ENCODE results near the gene NPIPB5. TPM values are rescaled to one million over a fixed set of nuclear protein-coding genes. Genes with fewer than 3 reads are reported as not detected.
A peak's percentile ranks its signal among the peaks of the same experiment; 100 is the strongest.
"Not testable (repeated sequence)": the region's sequence is repeated elsewhere in the genome, so short reads cannot be mapped to it uniquely, and the experiment has no call there.

The NPIPB5 gene
- 6.4 and 9.7 TPM in 2 replicates for total RNA-seq (2014; rRNA removed; shearing (Covaris generic))

DNA sequence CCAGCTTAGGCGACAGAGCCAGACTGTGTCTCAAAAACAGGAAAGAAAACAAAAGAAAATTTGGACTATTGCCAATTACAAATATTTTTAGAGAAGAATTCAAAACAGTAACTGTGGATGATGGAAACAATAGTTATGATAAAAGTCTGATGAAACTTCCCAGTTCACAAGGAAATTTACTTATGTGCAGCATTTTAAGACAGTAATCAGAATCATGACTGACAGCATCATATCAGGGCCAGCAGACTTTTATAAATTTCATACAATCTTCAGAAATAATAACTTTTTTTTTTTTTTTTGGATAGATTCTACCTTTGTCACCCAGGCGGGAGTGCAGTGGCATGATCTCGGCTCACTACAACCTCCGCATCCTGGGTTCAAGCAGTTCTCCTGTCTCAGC, at the start of gene NPIPB5:
TSS of gene NPIPB5 (plus strand) at position 301 of the 400 bp plus-strand sequence. CDS start 2,911 bp downstream, outside the sequence.
- DNase-seq (ENCODE audit: low read depth) = not testable (repeated sequence)

DNA sequence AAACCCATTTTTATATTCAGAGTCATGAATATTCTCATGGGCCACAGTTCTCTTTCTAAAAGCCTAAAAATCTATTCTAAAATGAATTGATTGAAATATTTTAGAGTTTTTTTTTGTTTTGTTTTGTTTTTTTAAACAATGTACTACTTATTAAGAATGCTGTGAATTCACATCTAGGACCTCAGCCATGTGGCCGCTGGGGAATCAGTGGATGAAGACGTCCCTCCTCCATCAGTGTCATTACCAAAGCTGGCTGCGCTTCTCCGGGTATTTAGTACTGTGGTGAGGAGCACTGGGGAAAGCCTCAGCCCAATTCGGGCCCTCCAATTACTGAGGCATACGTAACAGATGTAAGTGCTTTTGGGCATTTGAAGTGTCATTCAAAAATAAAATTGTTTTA, 41.8 kb upstream of the NPIPB5 start:
- DNase-seq (ENCODE audit: low read depth) = not testable (repeated sequence)

DNA sequence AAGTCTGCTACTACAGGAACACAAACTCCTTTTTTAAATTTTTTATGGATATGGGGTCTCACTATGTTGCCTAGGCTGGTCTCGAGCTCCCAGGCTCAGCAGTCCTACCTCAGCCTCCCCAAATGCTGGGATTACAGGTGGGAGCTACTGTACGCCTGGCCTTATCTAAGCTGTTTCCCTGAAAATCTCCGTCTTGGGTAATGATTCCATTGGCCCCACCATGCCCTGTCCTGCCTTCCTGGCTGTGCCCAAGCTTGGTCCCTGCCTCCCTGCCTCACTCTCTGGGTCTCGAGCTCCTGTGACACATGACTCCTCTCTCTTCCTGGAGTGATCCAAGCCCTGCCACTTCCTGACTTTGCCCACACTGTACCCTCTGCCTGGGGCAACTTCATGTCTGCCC, 27.3 kb downstream of the NPIPB5 start:
- not testable (repeated sequence) for DNase-seq (ENCODE audit: low read depth)

DNA sequence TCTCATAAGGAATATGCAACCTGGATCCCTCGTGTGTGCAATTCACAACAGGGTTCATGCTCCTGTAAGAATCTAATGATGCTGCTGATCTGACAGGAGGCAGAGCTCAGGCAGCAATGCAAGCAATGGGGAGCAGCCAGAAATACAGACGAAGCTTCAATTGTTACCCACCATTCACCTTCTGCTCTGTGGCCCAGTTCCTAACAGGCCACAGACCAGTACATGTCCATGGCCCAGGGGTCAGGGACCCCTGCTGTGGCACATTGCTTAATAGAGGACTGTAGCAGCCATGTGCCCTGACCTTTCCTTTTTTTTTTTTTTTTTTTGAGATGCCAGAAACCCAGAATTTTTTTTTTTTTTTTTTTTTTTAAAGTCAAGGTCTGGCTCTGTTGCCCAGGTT, 34.1 kb downstream of the NPIPB5 start:
- not testable (repeated sequence) for DNase-seq (ENCODE audit: low read depth)

DNA sequence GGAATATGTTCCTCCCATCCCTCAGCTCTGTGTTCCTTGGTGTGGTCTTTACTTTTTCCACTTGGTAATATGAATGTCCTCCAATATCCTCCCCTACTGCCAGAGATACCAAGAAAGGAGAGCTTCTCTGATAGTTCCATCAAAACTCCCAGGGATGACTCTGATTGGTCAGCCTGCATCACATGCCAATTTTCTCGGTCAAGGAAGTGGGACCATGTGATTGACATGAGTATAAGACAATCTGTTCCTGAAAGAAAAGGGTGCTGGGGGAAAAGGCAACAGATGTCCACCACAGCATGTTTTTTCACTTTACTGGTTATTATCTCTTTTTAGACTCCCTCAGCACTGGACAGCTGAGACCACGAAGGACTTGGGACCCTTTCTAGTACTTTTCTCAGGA, 35.9 kb downstream of the NPIPB5 start:
- DNase-seq (ENCODE audit: low read depth) = peak; percentile 2

DNA sequence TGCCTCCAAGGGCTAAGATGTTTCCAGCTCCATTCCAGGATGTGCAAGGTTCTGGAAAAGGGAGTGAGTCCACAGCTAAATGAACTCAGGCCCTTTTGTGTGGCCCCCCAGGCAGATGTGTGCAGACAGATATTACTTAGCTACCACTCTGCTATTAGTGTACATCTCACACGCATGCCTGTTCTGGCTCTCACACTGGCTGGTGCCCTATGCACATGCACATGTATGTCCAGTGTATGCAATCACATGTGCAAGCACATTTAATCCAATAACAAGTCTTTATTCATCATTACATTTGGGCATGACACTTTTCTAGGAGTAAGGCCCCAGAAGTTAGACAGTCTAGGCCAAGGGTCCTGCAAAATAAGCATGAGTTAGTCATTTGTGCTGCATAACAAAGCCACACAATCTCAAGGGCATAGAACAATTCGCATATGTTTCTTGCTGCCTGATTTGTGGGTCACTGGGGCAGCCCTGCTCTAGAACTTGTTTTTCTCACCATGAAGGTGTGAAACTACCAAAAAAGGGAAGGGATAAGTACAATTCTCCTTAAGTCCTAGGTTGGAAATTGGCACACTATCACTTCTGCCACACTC, 36.6 kb downstream of the NPIPB5 start:
- DNase-seq (ENCODE audit: low read depth) = not testable (repeated sequence)

DNA sequence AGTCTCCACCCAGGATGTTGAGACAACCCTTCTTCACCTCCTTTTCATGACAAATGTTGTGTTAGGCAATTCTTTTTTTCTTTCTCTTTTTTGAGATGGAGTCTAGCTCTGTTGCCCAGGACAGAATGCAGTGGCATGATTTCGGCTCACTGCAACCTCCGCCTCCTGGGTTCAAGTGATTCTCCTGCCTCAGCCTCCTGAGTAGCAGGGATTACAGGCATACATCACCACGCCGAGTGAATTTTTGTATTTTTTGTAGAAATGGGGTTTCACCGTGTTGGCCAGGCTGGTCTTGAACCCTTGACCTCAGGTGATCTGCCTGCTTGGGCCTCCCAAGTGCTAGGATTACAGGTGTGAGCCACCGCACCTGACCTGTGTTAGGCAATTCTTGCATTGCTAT, 39.2 kb downstream of the NPIPB5 start:
- DNase-seq (ENCODE audit: low read depth) = not testable (repeated sequence)

DNA sequence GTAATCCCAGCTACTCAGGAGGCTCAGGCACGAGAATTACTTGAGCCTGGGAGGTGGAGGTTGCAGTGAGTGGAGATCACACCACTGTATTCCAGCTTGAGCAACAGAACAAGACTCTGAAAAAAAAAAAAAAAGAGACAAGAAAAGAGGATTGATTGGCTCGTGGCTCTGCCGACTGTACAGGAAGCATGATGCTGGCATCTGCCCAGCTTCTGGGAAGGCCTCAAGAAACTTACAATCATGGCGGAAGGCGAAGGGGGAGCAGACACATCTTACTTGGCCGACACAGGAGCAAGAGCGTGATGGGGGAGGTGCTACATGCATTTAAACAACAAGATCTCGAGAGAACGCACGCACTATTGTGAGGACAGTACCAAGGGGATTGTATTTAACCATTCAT, 40.5 kb downstream of the NPIPB5 start:
- not testable (repeated sequence) for DNase-seq (ENCODE audit: low read depth)

DNA sequence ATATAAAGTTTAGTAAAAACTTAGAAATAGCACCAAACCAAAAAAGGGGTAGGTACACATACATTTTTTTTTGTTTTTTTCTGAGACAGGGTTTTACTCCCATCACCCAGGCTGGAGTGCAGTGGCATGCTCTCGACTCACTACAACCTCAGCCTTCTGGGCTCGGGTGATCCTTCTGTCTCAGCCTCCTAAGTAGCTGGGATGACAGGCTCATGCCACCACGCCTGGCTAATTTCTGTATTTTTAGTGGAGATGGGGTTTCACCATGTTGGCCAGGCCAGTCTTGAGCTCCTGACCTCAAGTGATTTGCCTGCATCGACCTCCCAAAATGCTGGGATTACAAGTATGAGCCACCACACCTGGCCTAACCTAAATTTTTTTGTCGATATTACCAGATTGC, 41.0 kb downstream of the NPIPB5 start:
- not testable (repeated sequence) for DNase-seq (ENCODE audit: low read depth)

DNA sequence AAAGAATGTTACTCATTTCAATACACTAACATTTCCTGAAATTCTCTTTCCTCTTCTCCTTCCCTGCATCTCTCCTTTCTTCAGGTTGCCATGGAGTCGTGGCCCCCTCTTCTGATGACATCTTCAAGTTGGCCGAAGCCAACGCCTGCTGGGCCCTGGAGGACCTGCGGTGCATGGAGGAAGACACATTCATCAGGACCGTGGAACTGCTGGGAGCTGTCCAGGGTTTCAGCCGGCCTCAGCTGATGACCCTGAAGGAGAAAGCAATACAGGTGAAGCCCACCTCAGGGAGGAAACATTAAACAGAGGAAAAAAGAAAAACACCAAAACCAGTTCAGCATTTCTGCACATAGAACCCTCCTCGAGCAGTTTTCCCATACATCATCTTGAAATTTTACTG, 46.1 kb downstream of the NPIPB5 start:
- not testable (repeated sequence) for DNase-seq (ENCODE audit: low read depth)

Other genes starting within 250 kb of the NPIPB5 start
- 11.5 and 23.1 TPM in 2 replicates for gene POLR3E, start 213.5 kb upstream of the NPIPB5 start, total RNA-seq (2014; rRNA removed; shearing (Covaris generic))
- 23.5 and 25.8 TPM in 2 replicates for gene CDR2, start 136.3 kb upstream of the NPIPB5 start, total RNA-seq (2014; rRNA removed; shearing (Covaris generic))

All from RPMI7951 (cell line).